SK-N-SH treated with all-trans-retinoic acid at 6 μM for 48 hours (cell line): ENCODE measurements around the gene ANKRD11.
A peak's percentile ranks its signal among the peaks of the same experiment; 100 is the strongest.

ENCODE experiments used
- ATAC-seq: fragments of 200-7000 bp; cut with Tn5 transposase; 3 replicates; pipeline ENCODE4 v1.9.1; 2020; ENCODE audit warnings: mild to moderate bottlenecking, moderate library complexity
- ARNTL ChIP-seq: fragments of 450-650 bp; formaldehyde crosslinking; IDR thresholded peaks from 2 replicates; pipeline ENCODE4 v1.5.0; 2020; ENCODE audit warnings: low read depth, mild to moderate bottlenecking, moderate library complexity, borderline replicate concordance
- BACH2 ChIP-seq: fragments of 250-450 bp; sonication (Bioruptor Pico); IDR thresholded peaks from 2 replicates; pipeline ENCODE4 v1.9.0; 2021; ENCODE audit warnings: mild to moderate bottlenecking, borderline replicate concordance
- CSDC2 ChIP-seq: fragments of 250-450 bp; sonication (Bioruptor Pico); IDR thresholded peaks from 2 replicates; pipeline ENCODE4 v1.5.0; 2020; ENCODE audit warnings: mild to moderate bottlenecking, moderate library complexity
- GLIS3 ChIP-seq: fragments of 250-450 bp; sonication (Bioruptor Pico); IDR thresholded peaks from 2 replicates; pipeline ENCODE4 v1.5.0; 2020; ENCODE audit warnings: mild to moderate bottlenecking, moderate library complexity
- ISL1 ChIP-seq: fragments of 250-450 bp; sonication (Bioruptor Pico); IDR thresholded peaks from 2 replicates; pipeline ENCODE4 v2.1.2; 2022; ENCODE audit warnings: mild to moderate bottlenecking, moderate library complexity
- PPARA ChIP-seq: fragments of 250-450 bp; sonication (Bioruptor Pico); IDR thresholded peaks from 2 replicates; pipeline ENCODE4 v1.5.0; 2020; ENCODE audit warnings: mild to moderate bottlenecking, borderline replicate concordance
- RARB ChIP-seq: fragments of 250-450 bp; sonication (Bioruptor Pico); IDR thresholded peaks from 2 replicates; pipeline ENCODE4 v1.8.0; 2021; ENCODE audit warnings: mild to moderate bottlenecking, moderate library complexity
- TOX ChIP-seq: fragments of 250-450 bp; sonication (Bioruptor Pico); IDR thresholded peaks from 2 replicates; pipeline ENCODE4 v1.8.0; 2021; ENCODE audit warnings: mild to moderate bottlenecking, moderate library complexity, borderline replicate concordance
- ZC3H10 ChIP-seq: fragments of 250-450 bp; sonication (Bioruptor Pico); IDR thresholded peaks from 2 replicates; pipeline ENCODE4 v1.5.1; 2021; ENCODE audit warnings: mild to moderate bottlenecking, moderate library complexity
- ZFP3 ChIP-seq: fragments of 250-450 bp; sonication (Bioruptor Pico); IDR thresholded peaks from 2 replicates; pipeline ENCODE4 v1.5.0; 2020; ENCODE audit warnings: mild to moderate bottlenecking, moderate library complexity
- ZFP30 ChIP-seq: fragments of 450-650 bp; formaldehyde crosslinking; IDR thresholded peaks from 2 replicates; pipeline ENCODE4 v1.5.0; 2022; ENCODE audit warnings: mild to moderate bottlenecking, moderate library complexity
- ZNF565 ChIP-seq: fragments of 450-650 bp; formaldehyde crosslinking; conservative IDR thresholded peaks from 2 replicates; pipeline ENCODE4 v1.5.0; 2020; ENCODE audit warnings: low read depth, mild to moderate bottlenecking, moderate library complexity
- ZNF70 ChIP-seq: fragments of 450-650 bp; formaldehyde crosslinking; IDR thresholded peaks from 2 replicates; pipeline ENCODE4 v1.5.0; 2020; ENCODE audit warnings: mild to moderate bottlenecking, moderate library complexity
- ZNF8 ChIP-seq: fragments of 450-650 bp; formaldehyde crosslinking; IDR thresholded peaks from 2 replicates; pipeline ENCODE4 v1.5.0; 2020; ENCODE audit warnings: mild to moderate bottlenecking, moderate library complexity
- TF ChIP-seq, protein P1 (sequence below): fragments of 250-450 bp; sonication (Bioruptor Pico); IDR thresholded peaks from 2 replicates; pipeline ENCODE4 v1.5.1; 2020; ENCODE audit warnings: low read depth, mild to moderate bottlenecking, moderate library complexity
- TF ChIP-seq, protein P2 (sequence below): fragments of 250-450 bp; sonication (Bioruptor Pico); IDR thresholded peaks from 2 replicates; pipeline ENCODE4 v1.8.0; 2020; ENCODE audit warnings: mild to moderate bottlenecking, moderate library complexity, borderline replicate concordance
- TF ChIP-seq, protein P3 (sequence below): fragments of 250-450 bp; sonication (Bioruptor Pico); IDR thresholded peaks from 2 replicates; pipeline ENCODE4 v1.5.1; 2021; ENCODE audit warnings: mild to moderate bottlenecking, moderate library complexity
- TF ChIP-seq, protein P4 (sequence below): fragments of 250-450 bp; sonication (Bioruptor Pico); IDR thresholded peaks from 2 replicates; pipeline ENCODE4 v1.8.0; 2021; ENCODE audit warnings: low read depth, mild to moderate bottlenecking, moderate library complexity, borderline replicate concordance

The ANKRD11 gene

DNA sequence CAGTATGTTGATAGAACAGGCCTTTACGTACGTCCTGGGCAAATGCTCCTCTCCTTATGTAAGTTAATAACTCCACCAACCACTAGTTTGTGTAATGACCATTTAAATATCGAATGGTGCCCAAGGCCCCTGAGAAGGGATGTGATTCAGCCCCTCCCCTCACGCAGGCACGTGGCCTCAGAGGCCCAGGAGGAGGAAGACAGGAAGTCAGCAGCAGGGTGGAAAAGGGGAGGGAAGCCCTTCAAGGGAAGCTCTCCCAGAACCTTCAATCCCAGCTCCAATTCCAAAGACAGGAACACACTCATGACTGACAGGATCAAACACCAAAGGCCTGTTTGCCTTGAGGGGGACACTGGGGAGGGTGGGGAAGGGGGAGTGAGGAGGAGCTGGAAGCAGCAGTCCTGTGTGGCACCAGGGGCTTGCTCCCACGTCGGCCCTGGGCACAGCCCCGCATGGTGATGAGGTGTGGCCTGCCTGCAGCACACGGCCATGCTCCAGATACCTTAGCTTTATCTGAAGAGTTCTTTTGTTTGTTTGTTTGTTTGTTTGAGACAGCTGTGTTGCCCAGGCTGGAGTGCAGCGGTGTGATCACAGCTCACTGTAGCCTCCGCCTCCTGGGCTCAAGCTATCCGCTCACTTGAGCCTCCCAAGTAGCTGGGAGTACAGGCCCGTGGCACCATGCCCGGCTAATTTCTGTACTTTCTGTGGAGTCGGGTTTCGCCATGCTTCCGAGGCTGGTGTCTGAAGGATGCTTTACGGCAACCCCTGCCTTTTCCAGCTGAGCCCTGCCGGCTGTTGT, 167.8 kb downstream of the ANKRD11 start:
- TF ChIP-seq PPARA (CRISPR knock-in tag) (no peak), GLIS3 (CRISPR knock-in tag) (no peak), ARNTL (CRISPR knock-in tag) (no peak), ZNF8 (CRISPR knock-in tag) (no peak)
- TF ChIP-seq, protein P1, sequence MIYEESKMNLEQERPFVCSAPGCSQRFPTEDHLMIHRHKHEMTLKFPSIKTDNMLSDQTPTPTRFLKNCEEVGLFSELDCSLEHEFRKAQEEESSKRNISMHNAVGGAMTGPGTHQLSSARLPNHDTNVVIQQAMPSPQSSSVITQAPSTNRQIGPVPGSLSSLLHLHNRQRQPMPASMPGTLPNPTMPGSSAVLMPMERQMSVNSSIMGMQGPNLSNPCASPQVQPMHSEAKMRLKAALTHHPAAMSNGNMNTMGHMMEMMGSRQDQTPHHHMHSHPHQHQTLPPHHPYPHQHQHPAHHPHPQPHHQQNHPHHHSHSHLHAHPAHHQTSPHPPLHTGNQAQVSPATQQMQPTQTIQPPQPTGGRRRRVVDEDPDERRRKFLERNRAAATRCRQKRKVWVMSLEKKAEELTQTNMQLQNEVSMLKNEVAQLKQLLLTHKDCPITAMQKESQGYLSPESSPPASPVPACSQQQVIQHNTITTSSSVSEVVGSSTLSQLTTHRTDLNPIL: no peak
- TF ChIP-seq, all 23 proteins: peak for 0
- ATAC-seq: peak; percentile 12

DNA sequence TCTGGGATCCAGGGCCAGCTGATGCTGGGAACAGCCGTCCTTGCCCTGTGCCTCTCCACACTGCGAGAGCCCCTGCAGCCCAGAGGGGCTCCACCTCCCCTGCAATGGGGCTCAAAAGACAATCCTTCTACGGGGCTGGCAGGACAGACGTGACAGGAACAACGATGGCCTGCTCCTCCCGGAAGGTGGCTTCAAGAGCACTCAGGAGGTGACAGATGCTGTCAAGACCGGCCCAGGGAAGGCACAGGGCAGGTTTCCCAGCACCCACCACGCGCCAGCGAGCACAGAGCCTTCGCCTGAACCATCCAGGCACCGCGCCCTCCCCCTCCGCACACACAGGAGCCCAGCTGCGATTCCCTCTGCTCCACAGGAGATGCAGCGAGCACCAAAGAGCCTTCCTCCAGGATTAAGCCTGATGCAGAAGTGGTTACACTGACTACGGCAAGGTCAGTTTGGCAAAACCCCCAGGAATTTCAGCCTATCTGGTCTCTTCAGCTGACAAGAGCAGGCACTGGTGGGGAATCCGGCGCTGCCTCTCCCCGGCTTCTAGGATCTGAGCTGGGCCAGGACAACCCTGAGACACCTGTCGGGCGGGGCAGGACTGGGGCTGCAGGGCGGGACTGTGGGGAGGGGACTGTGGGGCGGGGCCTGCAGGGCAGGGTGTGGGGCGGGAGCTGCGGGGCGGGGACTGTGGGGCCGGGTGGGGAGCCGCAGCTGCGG, 169.4 kb downstream of the ANKRD11 start:
- peak; percentile 2 for ATAC-seq
- TF ChIP-seq ISL1 (CRISPR knock-in tag): no peak
- no peak for TF ChIP-seq ZNF70
- TF ChIP-seq ZFP30: no peak
- no peak for TF ChIP-seq CSDC2 (CRISPR knock-in tag)
- TF ChIP-seq ZNF565 (CRISPR knock-in tag): no peak
- no peak for TF ChIP-seq ARNTL (CRISPR knock-in tag)
- no peak for TF ChIP-seq RARB (CRISPR knock-in tag)
- TF ChIP-seq, protein P2, sequence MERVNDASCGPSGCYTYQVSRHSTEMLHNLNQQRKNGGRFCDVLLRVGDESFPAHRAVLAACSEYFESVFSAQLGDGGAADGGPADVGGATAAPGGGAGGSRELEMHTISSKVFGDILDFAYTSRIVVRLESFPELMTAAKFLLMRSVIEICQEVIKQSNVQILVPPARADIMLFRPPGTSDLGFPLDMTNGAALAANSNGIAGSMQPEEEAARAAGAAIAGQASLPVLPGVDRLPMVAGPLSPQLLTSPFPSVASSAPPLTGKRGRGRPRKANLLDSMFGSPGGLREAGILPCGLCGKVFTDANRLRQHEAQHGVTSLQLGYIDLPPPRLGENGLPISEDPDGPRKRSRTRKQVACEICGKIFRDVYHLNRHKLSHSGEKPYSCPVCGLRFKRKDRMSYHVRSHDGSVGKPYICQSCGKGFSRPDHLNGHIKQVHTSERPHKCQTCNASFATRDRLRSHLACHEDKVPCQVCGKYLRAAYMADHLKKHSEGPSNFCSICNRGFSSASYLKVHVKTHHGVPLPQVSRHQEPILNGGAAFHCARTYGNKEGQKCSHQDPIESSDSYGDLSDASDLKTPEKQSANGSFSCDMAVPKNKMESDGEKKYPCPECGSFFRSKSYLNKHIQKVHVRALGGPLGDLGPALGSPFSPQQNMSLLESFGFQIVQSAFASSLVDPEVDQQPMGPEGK (CRISPR knock-in tag): no peak
- TF ChIP-seq ZNF8 (CRISPR knock-in tag): no peak
- TF ChIP-seq, protein P3, sequence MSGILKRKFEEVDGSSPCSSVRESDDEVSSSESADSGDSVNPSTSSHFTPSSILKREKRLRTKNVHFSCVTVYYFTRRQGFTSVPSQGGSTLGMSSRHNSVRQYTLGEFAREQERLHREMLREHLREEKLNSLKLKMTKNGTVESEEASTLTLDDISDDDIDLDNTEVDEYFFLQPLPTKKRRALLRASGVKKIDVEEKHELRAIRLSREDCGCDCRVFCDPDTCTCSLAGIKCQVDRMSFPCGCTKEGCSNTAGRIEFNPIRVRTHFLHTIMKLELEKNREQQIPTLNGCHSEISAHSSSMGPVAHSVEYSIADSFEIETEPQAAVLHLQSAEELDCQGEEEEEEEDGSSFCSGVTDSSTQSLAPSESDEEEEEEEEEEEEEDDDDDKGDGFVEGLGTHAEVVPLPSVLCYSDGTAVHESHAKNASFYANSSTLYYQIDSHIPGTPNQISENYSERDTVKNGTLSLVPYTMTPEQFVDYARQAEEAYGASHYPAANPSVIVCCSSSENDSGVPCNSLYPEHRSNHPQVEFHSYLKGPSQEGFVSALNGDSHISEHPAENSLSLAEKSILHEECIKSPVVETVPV (CRISPR knock-in tag): no peak
- TF ChIP-seq, protein P4, sequence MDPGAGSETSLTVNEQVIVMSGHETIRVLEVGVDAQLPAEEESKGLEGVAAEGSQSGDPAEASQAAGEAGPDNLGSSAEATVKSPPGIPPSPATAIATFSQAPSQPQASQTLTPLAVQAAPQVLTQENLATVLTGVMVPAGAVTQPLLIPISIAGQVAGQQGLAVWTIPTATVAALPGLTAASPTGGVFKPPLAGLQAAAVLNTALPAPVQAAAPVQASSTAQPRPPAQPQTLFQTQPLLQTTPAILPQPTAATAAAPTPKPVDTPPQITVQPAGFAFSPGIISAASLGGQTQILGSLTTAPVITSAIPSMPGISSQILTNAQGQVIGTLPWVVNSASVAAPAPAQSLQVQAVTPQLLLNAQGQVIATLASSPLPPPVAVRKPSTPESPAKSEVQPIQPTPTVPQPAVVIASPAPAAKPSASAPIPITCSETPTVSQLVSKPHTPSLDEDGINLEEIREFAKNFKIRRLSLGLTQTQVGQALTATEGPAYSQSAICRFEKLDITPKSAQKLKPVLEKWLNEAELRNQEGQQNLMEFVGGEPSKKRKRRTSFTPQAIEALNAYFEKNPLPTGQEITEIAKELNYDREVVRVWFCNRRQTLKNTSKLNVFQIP (CRISPR knock-in tag): no peak
- TF ChIP-seq ZFP3 (CRISPR knock-in tag): no peak
- no peak for TF ChIP-seq ZC3H10
- TF ChIP-seq, protein P1: no peak

DNA sequence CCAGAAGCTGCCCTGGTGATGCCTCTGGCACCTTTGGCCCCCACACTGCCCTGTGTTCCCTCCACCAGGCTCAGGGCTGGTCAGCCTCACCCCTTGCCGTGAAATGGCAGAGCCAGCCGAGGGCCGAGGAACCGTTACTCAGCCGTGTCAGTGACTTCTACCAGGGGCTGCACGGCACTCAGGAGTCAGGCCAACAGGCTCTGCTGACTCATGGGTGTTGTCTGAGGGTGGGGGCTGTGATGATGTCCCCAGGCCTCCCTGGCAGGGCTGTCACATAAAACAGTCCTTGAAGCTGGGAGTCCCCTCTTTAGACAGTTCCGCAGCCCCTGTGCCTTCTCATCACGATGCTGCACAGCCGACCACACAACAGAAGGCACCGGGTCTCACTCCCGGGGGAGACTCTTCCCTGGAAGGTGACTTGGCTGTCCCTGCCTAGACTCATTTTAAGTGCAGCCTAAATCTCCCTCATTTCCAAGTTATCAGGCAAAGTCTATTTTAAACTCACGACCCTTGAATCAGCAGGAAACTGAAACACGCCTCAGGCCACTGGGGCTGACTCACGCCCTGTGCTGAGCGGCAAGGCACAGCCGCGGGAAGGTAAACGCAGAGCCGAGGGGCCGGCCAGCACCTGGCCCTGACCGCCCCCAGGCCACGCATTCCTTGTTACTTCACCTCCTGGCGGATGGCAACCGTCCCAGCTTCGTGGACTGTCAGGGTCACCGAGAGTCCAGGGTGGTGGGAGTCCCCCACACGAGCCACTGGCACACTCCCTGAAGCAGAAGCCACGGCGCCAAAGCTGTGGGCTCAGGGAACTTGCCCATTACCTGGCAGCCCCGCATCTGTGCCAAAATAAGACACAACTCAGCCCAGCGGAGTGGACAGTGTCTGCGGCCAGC, 170.2 kb downstream of the ANKRD11 start:
- peak; percentile 74 for ATAC-seq
- TF ChIP-seq, protein P3 (CRISPR knock-in tag): no peak
- TF ChIP-seq BACH2 (CRISPR knock-in tag) (no peak), ZNF565 (CRISPR knock-in tag) (no peak), ISL1 (CRISPR knock-in tag) (no peak), ARNTL (CRISPR knock-in tag) (no peak), RARB (CRISPR knock-in tag) (no peak), ZFP30 (no peak), TOX (no peak)
- TF ChIP-seq, protein P1: no peak
